Body of pancreas (tissue), 4 donors: ENCODE results near the gene METTL24. TPM values are rescaled to one million over a fixed set of nuclear protein-coding genes. Genes with fewer than 3 reads are reported as not detected.
"Not testable (repeated sequence)": the region's sequence is repeated elsewhere in the genome, so short reads cannot be mapped to it uniquely, and the experiment has no call there.

Experiments
- ATAC-seq: fragments of 150-250 bp; one replicate; pipeline ENCODE4 v1.9.1; 2016
- DNase-seq, 4 donors: peaks; one replicate each; pipeline ENCODE4 v3.0.0-alpha.2; 2019
- H3K27ac ChIP-seq, 4 donors: fragments of 200-600 bp; sonication (generic); 1 replicate in 3 of 4; 2 replicates in 1 of 4; pipeline versions ENCODE4 v1.5.1 to v1.6.1; 2016 to 2019; ENCODE audit warnings: mild to moderate bottlenecking in 1 of 4, mixed read lengths in 1 of 4, moderate library complexity in 1 of 4
- H3K27me3 ChIP-seq, 2 donors: fragments of 200-600 bp; sonication (generic); one replicate each; pipeline ENCODE4 v1.6.0; 2016; ENCODE audit warnings: mild to moderate bottlenecking in 1 of 2
- H3K36me3 ChIP-seq, 2 donors: fragments of 200-600 bp; sonication (generic); replicated peaks in 1 of 2; 2 replicates each; pipeline ENCODE4 v1.5.1; 2016; ENCODE audit warnings: low read depth in 2 of 2; ENCODE audit not compliant: insufficient read depth in 1 of 2
- H3K4me1 ChIP-seq: fragments of 200-600 bp; sonication (generic); one replicate; pipeline ENCODE4 v1.6.0; 2016
- H3K4me3 ChIP-seq, 2 donors: fragments of 200-600 bp; sonication (generic); 1 replicate in 1 of 2; 2 replicates in 1 of 2; pipeline ENCODE4 v1.5.1; 2016 to 2019
- H3K9me3 ChIP-seq, 3 donors: fragments of 200-600 bp; sonication (generic); 1 replicate in 2 of 3; 2 replicates in 1 of 3; pipeline ENCODE4 v1.5.1; 2016
- CTCF ChIP-seq, 7 experiments: fragments of 450-650 bp in 4 of 7; fragments of 200-600 bp in 3 of 7; sonication (generic) in 3 of 7; IDR thresholded peaks; one replicate each; pipeline ENCODE4 v1.5.1; 2016 to 2019; ENCODE audit warnings: antibody characterized with exemption in 7 of 7
- POLR2A ChIP-seq, 3 donors: fragments of 450-650 bp; IDR thresholded peaks; one replicate each; pipeline ENCODE4 v1.6.1; 2016; ENCODE audit warnings: antibody characterized with exemption in 3 of 3, mild to moderate bottlenecking in 2 of 3
- WGBS, 2 donors: methylation state at CpG; one replicate each; pipeline ENCODE4 v1.1.5; 2017; 5-methylcytosine and 5-hydroxymethylcytosine counted together
- intact Hi-C: fragments of 100-400 bp; cut with DNase I; formaldehyde crosslinking; loops from one replicate; pipeline ENCODE4 v1.15.1; 2023
- total RNA-seq, 2 donors: library from RNA; depleted of rRNA; stranded (reverse); fragments of >200 nt; gene quantifications; one replicate each; pipeline ENCODE4 v1.1.0, GENCODE V29; 2016

Gene METTL24
- total RNA-seq, 2 donors from 2014 or later = 2.3 to 4.0 TPM

GRCh38 chr6:110277100-110277665 lies 81.0 kb downstream of the METTL24 start:
- Histone ChIP-seq H3K9me3 (no peaks in the 10 kb centered on the region), H3K27ac (no peak overlapping the region), H3K4me3 (no peak overlapping the region), H3K36me3 (no peaks in the 10 kb centered on the region), H3K27me3 (no peaks in the 10 kb centered on the region), H3K4me1 (no peaks in the 10 kb centered on the region)
- ATAC-seq (no peak), DNase-seq (no peak)
- intact Hi-C loops = no loop called here
- whole genome bisulfite sequencing, 2 donors = 70 to 72% methylated on average over 7 of the region's 7 CpGs
- TF ChIP-seq POLR2A (IDR thresholded peaks at IDR 0.05) (no peak), CTCF (IDR thresholded peaks at IDR 0.05) (no peak)

- H3K36me3 ChIP-seq, ATAC-seq, H3K9me3 ChIP-seq, H3K4me1 ChIP-seq, intact Hi-C loops, H3K27me3 ChIP-seq, H3K27ac ChIP-seq, H3K4me3 ChIP-seq, DNase-seq: not testable (repeated sequence)
Measured at GRCh38 chr6:110272781-110273180, 85.4 kb downstream of the METTL24 start.

- no peak overlapping the region for H3K27ac ChIP-seq
- intact Hi-C loops = no loop called here
- TF ChIP-seq POLR2A (IDR thresholded peaks at IDR 0.05) (no peak), CTCF (IDR thresholded peaks at IDR 0.05) (no peak)
- WGBS, 2 donors = 54 to 62% methylated on average over 1 of the region's 1 CpG
- DNase-seq = no peak
- no peaks in the 10 kb centered on the region for H3K9me3 ChIP-seq
- H3K4me3 ChIP-seq = no peak overlapping the region
- H3K27me3 ChIP-seq = no peaks in the 10 kb centered on the region
- ATAC-seq = no peak
- H3K4me1 ChIP-seq = no peaks in the 10 kb centered on the region
- no peaks in the 10 kb centered on the region for H3K36me3 ChIP-seq
Measured at GRCh38 chr6:110271732-110272022, 86.5 kb downstream of the METTL24 start.

- intact Hi-C loops = no loop called here
- ATAC-seq = no peak
- no peaks in the 10 kb centered on the region for H3K27me3 ChIP-seq
- no peaks in the 10 kb centered on the region for H3K9me3 ChIP-seq
- no peak overlapping the region for H3K4me3 ChIP-seq
- TF ChIP-seq CTCF (IDR thresholded peaks at IDR 0.05) = no peak
- no peak for TF ChIP-seq POLR2A (IDR thresholded peaks at IDR 0.05)
- 80 to 83% methylated on average over 4 of the region's 4 CpGs for WGBS, 2 donors
- DNase-seq = no peak
- no peaks in the 10 kb centered on the region for H3K36me3 ChIP-seq
- no peak overlapping the region for H3K27ac ChIP-seq
- no peaks in the 10 kb centered on the region for H3K4me1 ChIP-seq
Measured at GRCh38 chr6:110270165-110270564, 88.0 kb downstream of the METTL24 start.

- DNase-seq = no peak
- Histone ChIP-seq H3K36me3 (no peaks in the 10 kb centered on the region), H3K27ac (no peak overlapping the region), H3K4me3 (no peak overlapping the region), H3K4me1 (no peaks in the 10 kb centered on the region), H3K27me3 (no peaks in the 10 kb centered on the region), H3K9me3 (no peaks in the 10 kb centered on the region)
- 86 to 93% methylated on average over 2 of the region's 2 CpGs for WGBS, 2 donors
- intact Hi-C loops = no loop called here
- no peak for ATAC-seq
- TF ChIP-seq POLR2A (IDR thresholded peaks at IDR 0.05) (no peak), CTCF (IDR thresholded peaks at IDR 0.05) (no peak)
Measured at GRCh38 chr6:110269623-110270022, 88.5 kb downstream of the METTL24 start.
